Measurements from ENCODE around the gene RPS14. TPM values are rescaled to one million over a fixed set of nuclear protein-coding genes. Genes with fewer than 3 reads are reported as not detected.
"Not testable (repeated sequence)": the region's sequence is repeated elsewhere in the genome, so short reads cannot be mapped to it uniquely, and the experiment has no call there.

Gene RPS14
- polyA plus RNA-seq, 4 donors = 2,525 to 5,825 (median 4,194) TPM

DNA sequence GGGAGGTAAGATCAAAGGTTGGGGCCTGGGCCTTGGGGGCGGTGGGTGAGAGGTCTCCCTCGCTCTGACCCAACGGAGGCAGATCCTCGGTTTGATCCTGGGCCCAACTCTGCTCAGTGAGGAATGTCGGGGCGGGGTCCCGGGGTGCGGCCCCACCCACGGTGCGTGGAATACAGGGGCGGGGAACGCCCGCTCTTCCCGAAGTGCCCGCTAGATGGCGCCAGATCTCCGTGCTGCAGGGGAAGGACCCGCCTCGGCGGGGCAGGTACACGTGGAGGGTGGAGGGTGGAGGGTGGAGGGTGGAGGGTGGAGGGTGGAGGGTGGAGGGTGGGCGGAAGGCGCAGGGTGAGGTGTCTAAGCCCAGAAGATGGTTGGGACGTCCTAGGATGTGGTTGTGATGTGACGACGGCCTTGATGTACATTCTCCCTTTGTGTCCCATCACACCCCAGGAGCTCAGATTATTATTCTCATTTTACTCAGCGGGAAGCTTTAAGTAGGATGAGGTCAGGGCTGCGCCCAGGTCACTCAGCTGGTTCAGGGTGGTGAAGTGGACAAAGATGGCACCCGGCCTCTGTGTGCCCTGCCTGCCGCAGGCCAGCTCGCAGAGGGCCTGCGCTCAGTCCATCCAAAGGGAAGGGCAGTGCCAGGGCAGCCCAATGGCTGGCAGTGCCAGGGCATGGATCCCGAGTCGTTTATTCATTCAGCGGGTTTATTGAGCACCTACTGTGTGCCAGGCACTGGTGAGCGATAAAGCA is 9.4 kb upstream of the RPS14 start:
- Histone ChIP-seq H3K36me3 (ENCODE audit: control insufficient read depth in 3 of 3, insufficient read depth in 2 of 3, low read depth in 1 of 3, low read length in 3 of 3) (no peaks in the 10 kb centered on the region), H3K27ac (ENCODE audit: low read depth in 1 of 3, low read length in 2 of 3) (no peak overlapping the region), H3K4me3 (ENCODE audit: low read depth in 1 of 3, low read length in 3 of 3) (peak overlapping the region in 1 of 3 donors; percentile 23), H3K4me1 (ENCODE audit: control insufficient read depth in 3 of 3, insufficient read depth in 2 of 3, low read depth in 1 of 3, low read length in 2 of 3) (peaks cover 0 to 6% (median 0%) of the 10 kb centered on the region in 3 donors), H3K9me3 (ENCODE audit: control insufficient read depth in 2 of 2, insufficient read depth in 1 of 2, low read depth in 1 of 2, low read length in 1 of 2) (no peaks in the 10 kb centered on the region), H3K27me3 (ENCODE audit: control insufficient read depth in 3 of 3, insufficient read depth in 3 of 3, low read length in 3 of 3) (no peaks in the 10 kb centered on the region)
- FAIRE-seq (no peak), DNase-seq (peak; percentile 64 to 88)
- WGBS, 3 donors = 17 to 21% (median 21%) methylated on average over 30 to 36 of the region's 36 CpGs

DNA sequence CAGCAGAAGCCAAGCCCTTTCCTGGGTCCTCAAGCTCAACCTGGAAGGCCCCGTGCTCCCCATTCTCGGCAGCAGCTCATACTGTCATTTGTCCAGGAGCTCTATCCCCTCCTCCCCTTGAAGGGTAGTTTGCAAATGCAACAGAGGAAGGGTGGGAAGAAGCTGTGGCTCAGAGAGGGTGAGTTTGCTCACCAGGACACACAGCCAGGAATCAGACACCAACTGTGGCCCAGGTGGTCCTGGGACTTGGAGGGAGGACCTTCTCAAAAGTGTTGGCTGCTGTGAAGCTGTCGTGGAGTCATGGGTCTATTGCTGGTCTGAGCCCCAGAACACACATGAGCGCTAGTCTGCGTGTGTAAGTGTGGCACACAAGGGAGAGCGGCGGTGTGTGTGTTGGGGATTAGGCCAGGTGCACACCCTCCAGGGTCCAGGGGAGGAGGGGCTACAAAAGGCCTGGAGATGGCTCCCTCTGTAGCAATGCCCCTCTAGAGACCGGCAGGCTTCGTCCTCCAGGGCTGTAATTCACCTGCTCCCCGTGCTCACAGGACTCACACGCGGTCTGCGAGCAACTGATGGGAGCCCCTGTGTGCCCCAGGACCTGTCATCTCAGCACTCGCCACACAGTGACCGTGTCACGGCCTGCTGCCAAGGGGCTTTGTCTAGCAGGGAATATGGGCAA is 8.2 kb upstream of the RPS14 start:
- Histone ChIP-seq H3K9me3 (ENCODE audit: control insufficient read depth in 2 of 2, insufficient read depth in 1 of 2, low read depth in 1 of 2, low read length in 1 of 2) (no peaks in the 10 kb centered on the region), H3K4me3 (ENCODE audit: low read depth in 1 of 3, low read length in 3 of 3) (no peak overlapping the region), H3K4me1 (ENCODE audit: control insufficient read depth in 3 of 3, insufficient read depth in 2 of 3, low read depth in 1 of 3, low read length in 2 of 3) (peaks cover 0 to 6% (median 0%) of the 10 kb centered on the region in 3 donors), H3K27ac (ENCODE audit: low read depth in 1 of 3, low read length in 2 of 3) (no peak overlapping the region), H3K27me3 (ENCODE audit: control insufficient read depth in 3 of 3, insufficient read depth in 3 of 3, low read length in 3 of 3) (no peaks in the 10 kb centered on the region), H3K36me3 (ENCODE audit: control insufficient read depth in 3 of 3, insufficient read depth in 2 of 3, low read depth in 1 of 3, low read length in 3 of 3) (no peaks in the 10 kb centered on the region)
- no peak for DNase-seq
- WGBS, 3 donors = 88 to 93% (median 92%) methylated on average over 15 to 16 of the region's 16 CpGs
- FAIRE-seq = no peak

DNA sequence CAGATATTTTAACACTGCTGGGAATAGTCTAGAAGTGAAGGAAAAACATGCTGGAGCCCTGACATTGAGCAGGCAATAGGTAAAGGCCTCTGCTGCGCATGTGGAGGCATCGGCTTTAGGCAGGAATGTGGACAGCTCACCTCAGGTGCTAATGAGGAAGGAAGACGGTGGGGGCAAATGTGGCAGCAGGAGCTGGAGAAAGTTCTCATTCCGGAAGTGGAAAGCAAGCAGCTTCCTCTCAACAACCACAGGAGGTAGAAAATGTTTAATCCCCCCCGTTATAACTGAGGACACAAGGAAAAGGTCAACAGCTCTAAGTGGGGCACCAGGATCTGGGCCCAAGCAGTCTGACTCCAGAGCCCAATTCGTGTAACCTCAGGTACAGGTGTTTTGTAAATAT is 7.6 kb upstream of the RPS14 start:
- Histone ChIP-seq H3K4me3 (ENCODE audit: low read depth in 1 of 3, low read length in 3 of 3) (no peak overlapping the region), H3K27ac (ENCODE audit: low read depth in 1 of 3, low read length in 2 of 3) (no peak overlapping the region), H3K9me3 (ENCODE audit: control insufficient read depth in 2 of 2, insufficient read depth in 1 of 2, low read depth in 1 of 2, low read length in 1 of 2) (no peaks in the 10 kb centered on the region), H3K27me3 (ENCODE audit: control insufficient read depth in 3 of 3, insufficient read depth in 3 of 3, low read length in 3 of 3) (no peaks in the 10 kb centered on the region), H3K36me3 (ENCODE audit: control insufficient read depth in 3 of 3, insufficient read depth in 2 of 3, low read depth in 1 of 3, low read length in 3 of 3) (no peaks in the 10 kb centered on the region), H3K4me1 (ENCODE audit: control insufficient read depth in 3 of 3, insufficient read depth in 2 of 3, low read depth in 1 of 3, low read length in 2 of 3) (peaks cover 0 to 6% (median 0%) of the 10 kb centered on the region in 3 donors)
- WGBS, 3 donors = 48 to 69% (median 50%) methylated on average over 6 of the region's 6 CpGs
- FAIRE-seq = no peak
- DNase-seq = no peak

DNA sequence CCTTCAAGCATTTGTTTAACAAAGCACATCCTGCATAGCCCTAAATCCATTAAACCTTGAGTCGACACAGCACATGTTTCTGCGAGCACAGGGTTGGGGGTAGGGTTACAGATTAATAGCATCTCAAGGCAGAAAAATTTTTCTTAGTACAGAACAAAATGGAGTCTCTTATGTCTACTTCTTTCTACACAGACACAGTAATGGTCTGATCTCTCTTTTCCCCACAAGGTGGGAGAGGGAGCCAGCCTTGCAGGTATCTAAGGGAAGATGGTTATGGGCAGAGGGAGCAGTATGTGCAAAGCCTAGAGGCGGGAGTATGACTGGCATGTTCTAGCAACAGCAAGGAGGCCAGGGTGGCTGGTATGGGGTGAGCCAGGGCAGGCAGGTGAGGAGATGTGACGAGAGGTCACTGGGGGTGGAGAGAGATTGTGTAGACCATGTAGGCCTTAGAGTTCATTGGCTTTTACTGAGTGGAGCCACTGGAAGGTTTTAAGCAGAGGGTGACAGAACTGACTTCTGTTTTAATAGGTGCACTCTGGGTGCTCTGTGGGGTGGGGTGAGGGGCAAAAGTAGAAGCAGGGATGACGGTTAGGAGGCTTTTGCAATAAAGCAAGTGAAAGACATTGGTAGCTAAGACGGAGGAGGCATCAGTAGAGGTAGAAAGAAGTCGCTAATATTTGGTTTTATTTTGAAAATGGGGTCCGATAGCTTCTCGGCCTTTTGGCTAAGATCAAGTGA is 5.1 kb upstream of the RPS14 start:
- WGBS, 3 donors = 81 to 86% (median 81%) methylated on average over 9 of the region's 9 CpGs
- Histone ChIP-seq H3K4me3 (ENCODE audit: low read depth in 1 of 3, low read length in 3 of 3) (no peak overlapping the region), H3K36me3 (ENCODE audit: control insufficient read depth in 3 of 3, insufficient read depth in 2 of 3, low read depth in 1 of 3, low read length in 3 of 3) (no peaks in the 10 kb centered on the region), H3K4me1 (ENCODE audit: control insufficient read depth in 3 of 3, insufficient read depth in 2 of 3, low read depth in 1 of 3, low read length in 2 of 3) (peaks cover 0 to 6% (median 0%) of the 10 kb centered on the region in 3 donors), H3K27ac (ENCODE audit: low read depth in 1 of 3, low read length in 2 of 3) (no peak overlapping the region), H3K27me3 (ENCODE audit: control insufficient read depth in 3 of 3, insufficient read depth in 3 of 3, low read length in 3 of 3) (no peaks in the 10 kb centered on the region), H3K9me3 (ENCODE audit: control insufficient read depth in 2 of 2, insufficient read depth in 1 of 2, low read depth in 1 of 2, low read length in 1 of 2) (no peaks in the 10 kb centered on the region)
- DNase-seq (no peak), FAIRE-seq (no peak)

- DNase-seq; FAIRE-seq; H3K36me3 ChIP-seq (ENCODE audit: control insufficient read depth in 3 of 3, insufficient read depth in 2 of 3, low read depth in 1 of 3, low read length in 3 of 3); H3K9me3 ChIP-seq (ENCODE audit: control insufficient read depth in 2 of 2, insufficient read depth in 1 of 2, low read depth in 1 of 2, low read length in 1 of 2); H3K27ac ChIP-seq (ENCODE audit: low read depth in 1 of 3, low read length in 2 of 3); H3K4me3 ChIP-seq (ENCODE audit: low read depth in 1 of 3, low read length in 3 of 3); H3K27me3 ChIP-seq (ENCODE audit: control insufficient read depth in 3 of 3, insufficient read depth in 3 of 3, low read length in 3 of 3); H3K4me1 ChIP-seq (ENCODE audit: control insufficient read depth in 3 of 3, insufficient read depth in 2 of 3, low read depth in 1 of 3, low read length in 2 of 3): not testable (repeated sequence)
- 51 to 77% (median 68%) methylated on average over 5 to 8 of the region's 8 CpGs for WGBS, 3 donors
Measured at GRCh38 chr5:150454027-150454426, 4.5 kb upstream of the RPS14 start.

DNA sequence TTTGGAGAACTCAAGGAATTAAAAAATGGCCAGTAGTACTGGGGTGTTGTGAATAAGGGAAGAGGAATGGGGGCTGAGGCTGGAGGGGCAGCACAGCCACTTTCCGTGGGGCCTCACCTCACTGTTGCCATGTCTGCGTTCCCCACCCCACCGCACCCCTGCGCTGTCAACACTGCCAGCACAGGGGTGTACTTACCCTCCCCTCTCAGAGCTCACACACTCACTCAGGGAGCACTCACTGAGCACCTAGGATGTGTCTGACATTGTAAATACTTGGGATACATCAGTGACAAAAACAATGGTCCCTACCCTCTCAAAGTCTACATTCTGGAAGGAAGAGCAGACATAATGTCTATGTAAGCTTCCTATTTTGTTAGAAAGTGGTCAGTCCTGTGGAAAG is 3.4 kb upstream of the RPS14 start:
- Histone ChIP-seq H3K27ac (ENCODE audit: low read depth in 1 of 3, low read length in 2 of 3) (no peak overlapping the region), H3K4me3 (ENCODE audit: low read depth in 1 of 3, low read length in 3 of 3) (no peak overlapping the region), H3K4me1 (ENCODE audit: control insufficient read depth in 3 of 3, insufficient read depth in 2 of 3, low read depth in 1 of 3, low read length in 2 of 3) (peaks cover 0 to 3% (median 2%) of the 10 kb centered on the region in 3 donors), H3K9me3 (ENCODE audit: control insufficient read depth in 2 of 2, insufficient read depth in 1 of 2, low read depth in 1 of 2, low read length in 1 of 2) (no peaks in the 10 kb centered on the region), H3K36me3 (ENCODE audit: control insufficient read depth in 3 of 3, insufficient read depth in 2 of 3, low read depth in 1 of 3, low read length in 3 of 3) (peaks cover 0 to 1% (median 0%) of the 10 kb centered on the region in 3 donors), H3K27me3 (ENCODE audit: control insufficient read depth in 3 of 3, insufficient read depth in 3 of 3, low read length in 3 of 3) (no peaks in the 10 kb centered on the region)
- WGBS, 3 donors = 93 to 100% (median 96%) methylated on average over 4 of the region's 4 CpGs
- FAIRE-seq = no peak
- DNase-seq = no peak

DNA sequence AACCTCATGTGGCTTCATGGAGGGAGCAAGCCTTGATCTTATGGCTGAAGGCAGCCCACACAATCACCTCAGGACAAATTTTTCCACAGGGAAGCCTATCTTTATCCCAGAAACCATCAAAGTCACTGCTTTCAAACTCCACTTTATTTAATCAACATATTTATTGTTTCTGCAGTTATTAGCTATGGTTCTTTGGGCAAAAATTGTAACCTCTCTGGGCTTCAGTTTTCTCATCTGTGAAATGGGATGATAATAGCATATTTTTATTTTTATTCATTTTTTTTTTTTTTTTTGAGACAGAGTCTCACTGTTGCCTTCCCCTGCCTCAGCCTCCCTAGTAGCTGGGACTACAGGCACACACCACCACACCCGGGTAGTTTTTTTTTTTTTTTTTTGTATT is 2.1 kb upstream of the RPS14 start:
- Histone ChIP-seq H3K27ac (ENCODE audit: low read depth in 1 of 3, low read length in 2 of 3) (no peak overlapping the region), H3K4me3 (ENCODE audit: low read depth in 1 of 3, low read length in 3 of 3) (no peak overlapping the region), H3K36me3 (ENCODE audit: control insufficient read depth in 3 of 3, insufficient read depth in 2 of 3, low read depth in 1 of 3, low read length in 3 of 3) (peaks cover 6 to 13% (median 8%) of the 10 kb centered on the region in 3 donors), H3K9me3 (ENCODE audit: control insufficient read depth in 2 of 2, insufficient read depth in 1 of 2, low read depth in 1 of 2, low read length in 1 of 2) (no peaks in the 10 kb centered on the region), H3K4me1 (ENCODE audit: control insufficient read depth in 3 of 3, insufficient read depth in 2 of 3, low read depth in 1 of 3, low read length in 2 of 3) (peaks cover 0 to 11% (median 3%) of the 10 kb centered on the region in 3 donors), H3K27me3 (ENCODE audit: control insufficient read depth in 3 of 3, insufficient read depth in 3 of 3, low read length in 3 of 3) (no peaks in the 10 kb centered on the region)
- WGBS, 3 donors = 81 to 100% (median 100%) methylated on average over 1 of the region's 1 CpG
- DNase-seq (no peak), FAIRE-seq (no peak)

GRCh38 chr5:150448952-150449516 is 505 bp downstream of the RPS14 start:
- H3K36me3 ChIP-seq (ENCODE audit: control insufficient read depth in 3 of 3, insufficient read depth in 2 of 3, low read depth in 1 of 3, low read length in 3 of 3) = peaks cover 11 to 39% (median 28%) of the 10 kb centered on the region in 3 donors
- H3K4me1 ChIP-seq (ENCODE audit: control insufficient read depth in 3 of 3, insufficient read depth in 2 of 3, low read depth in 1 of 3, low read length in 2 of 3) = peaks cover 0 to 11% (median 3%) of the 10 kb centered on the region in 3 donors
- peak overlapping the region; percentile 66 to 100 (median 95) for H3K27ac ChIP-seq (ENCODE audit: low read depth in 1 of 3, low read length in 2 of 3)
- WGBS, 3 donors = 0% methylated on average over 31 of the region's 31 CpGs
- no peak for FAIRE-seq
- no peaks in the 10 kb centered on the region for H3K27me3 ChIP-seq (ENCODE audit: control insufficient read depth in 3 of 3, insufficient read depth in 3 of 3, low read length in 3 of 3)
- no peaks in the 10 kb centered on the region for H3K9me3 ChIP-seq (ENCODE audit: control insufficient read depth in 2 of 2, insufficient read depth in 1 of 2, low read depth in 1 of 2, low read length in 1 of 2)
- H3K4me3 ChIP-seq (ENCODE audit: low read depth in 1 of 3, low read length in 3 of 3) = peak overlapping the region; percentile 76 to 89 (median 83)
- DNase-seq = peak in 1 of 2 donors; percentile 29

Data from small intestine (tissue), 7 donors.